SK-N-SH (cell line): Measurements from ENCODE around the gene GRIN2C. TPM values are rescaled to one million over a fixed set of nuclear protein-coding genes. Genes with fewer than 3 reads are reported as not detected.

Experiments used
- CTCF ChIA-PET: fragments of 300-600, 350-600 bp; formaldehyde crosslinking; extraction: SDS; loops from one replicate; lab custom pipeline; 2021; lab: Yijun Ruan, JAX
- POLR2A ChIA-PET: fragments of 350-600 bp; sonication (Branson Sonifier 250); formaldehyde crosslinking; extraction: SDS; loops from one replicate; lab custom pipeline; 2020; ENCODE audit warnings: antibody characterized with exemption, inconsistent platforms; lab: Yijun Ruan, JAX
- DNase-seq: peaks from one replicate; pipeline ENCODE4 v3.0.0; 2012
- H2AFZ ChIP-seq: fragments of 200-600 bp; sonication (generic); 2 replicates; pipeline ENCODE4 v1.8.1; 2016; ENCODE audit warnings: antibody characterized with exemption, mild to moderate bottlenecking, low read depth
- H3F3A ChIP-seq: fragments of 200-600 bp; sonication (generic); replicated peaks from 2 replicates; pipeline ENCODE3; 2016; ENCODE audit warnings: antibody characterized with exemption, mild to moderate bottlenecking; ENCODE audit not compliant: insufficient read depth
- H3K27ac ChIP-seq, 2 experiments: fragments of 200-500 bp in 1 of 2; fragments of 200-600 bp in 1 of 2; sonication (Bioruptor generic) in 1 of 2; sonication (generic), shearing (Covaris generic) in 1 of 2; 2 replicates each; pipeline versions ENCODE4 v1.5.1 to v1.6.1; 2014 to 2016; ENCODE audit warnings: low read depth in 2 of 2, inconsistent platforms in 1 of 2, low read length in 1 of 2, mild to moderate bottlenecking in 1 of 2, mixed read lengths in 1 of 2
- H3K27me3 ChIP-seq: fragments of 200-600 bp; sonication (generic), shearing (Covaris generic); 2 replicates; pipeline ENCODE4 v1.6.1; 2016; ENCODE audit warnings: mixed run types; ENCODE audit not compliant: insufficient read depth
- H3K36me3 ChIP-seq, 2 experiments: fragments of 200-500 bp in 1 of 2; fragments of 200-600 bp in 1 of 2; sonication (Bioruptor generic) in 1 of 2; sonication (generic) in 1 of 2; replicated peaks in 1 of 2; 2 replicates each; pipeline versions ENCODE3 to v1.5.1; 2014 to 2016; ENCODE audit warnings: low read length in 1 of 2, mild to moderate bottlenecking in 1 of 2; ENCODE audit not compliant: insufficient read depth in 2 of 2, control insufficient read depth in 1 of 2
- H3K4me1 ChIP-seq, 2 experiments: fragments of 200-500 bp in 1 of 2; fragments of 200-600 bp in 1 of 2; sonication (Bioruptor generic) in 1 of 2; sonication (generic), shearing (Covaris generic) in 1 of 2; 2 replicates each; pipeline versions ENCODE4 v1.5.1 to v1.6.1; 2014 to 2016; ENCODE audit warnings: low read depth in 1 of 2, low read length in 1 of 2, mixed run types in 1 of 2; ENCODE audit not compliant: insufficient read depth in 2 of 2, control insufficient read depth in 1 of 2
- H3K4me2 ChIP-seq: fragments of 200-600 bp; sonication (generic), shearing (Covaris generic); 2 replicates; pipeline ENCODE4 v1.6.1; 2017; ENCODE audit warnings: mixed run types
- H3K4me3 ChIP-seq, 2 experiments: fragments of 200-500 bp in 1 of 2; fragments of 200-600 bp in 1 of 2; sonication (Bioruptor generic) in 1 of 2; sonication (generic), shearing (Covaris generic) in 1 of 2; 2 replicates each; pipeline versions ENCODE4 v1.5.1 to v1.8.1; 2014 to 2016; ENCODE audit warnings: low read depth in 2 of 2, inconsistent platforms in 1 of 2, low read length in 1 of 2, mild to moderate bottlenecking in 1 of 2, mixed read lengths in 1 of 2, moderate library complexity in 1 of 2
- H3K79me2 ChIP-seq: fragments of 200-600 bp; sonication (generic); 2 replicates; pipeline ENCODE4 v1.8.1; 2017; ENCODE audit warnings: mild to moderate bottlenecking; ENCODE audit not compliant: insufficient read depth
- H3K9ac ChIP-seq: fragments of 200-600 bp; sonication (generic); 2 replicates; pipeline ENCODE4 v1.6.1; 2017; ENCODE audit warnings: mixed run types
- H3K9me2 ChIP-seq: fragments of 200-600 bp; sonication (generic); 2 replicates; pipeline ENCODE4 v1.6.1; 2017; ENCODE audit warnings: mixed run types
- H3K9me3 ChIP-seq: fragments of 200-600 bp; sonication (generic); 2 replicates; pipeline ENCODE4 v1.6.1; 2017; ENCODE audit warnings: mixed run types, mild to moderate bottlenecking, moderate library complexity
- H4K20me1 ChIP-seq: fragments of 200-600 bp; sonication (generic); 2 replicates; pipeline ENCODE4 v1.6.1; 2017; ENCODE audit warnings: mild to moderate bottlenecking, mixed run types; ENCODE audit not compliant: insufficient read depth
- CHD2 ChIP-seq: fragments of 150-350 bp; IDR thresholded peaks from 2 replicates; pipeline ENCODE4 v1.6.1; 2018; ENCODE audit warnings: low read length; ENCODE audit not compliant: partially characterized antibody
- CTCF ChIP-seq: fragments of 200-600 bp; sonication (generic); IDR thresholded peaks from 2 replicates; pipeline ENCODE4 v1.6.1; 2017; ENCODE audit warnings: antibody characterized with exemption, mild to moderate bottlenecking, moderate library complexity
- ELF1 ChIP-seq: IDR thresholded peaks from 2 replicates; pipeline ENCODE4 v1.4.0; 2012
- FOXJ3 ChIP-seq: sonication (generic); formaldehyde crosslinking; IDR thresholded peaks from 2 replicates; pipeline ENCODE4 v1.5.1; 2020; ENCODE audit warnings: mild to moderate bottlenecking, missing genetic modification reagents
- FOXM1 ChIP-seq: IDR thresholded peaks from 2 replicates; pipeline ENCODE4 v1.4.0; 2012; ENCODE audit warnings: low read depth, mild to moderate bottlenecking
- GABPA ChIP-seq: IDR thresholded peaks from 2 replicates; pipeline ENCODE4 v1.4.0; 2012; ENCODE audit warnings: low read depth, mild to moderate bottlenecking
- GATA2 ChIP-seq: sonication (generic); formaldehyde crosslinking; IDR thresholded peaks from 2 replicates; pipeline ENCODE4 v1.5.0; 2020; ENCODE audit warnings: mild to moderate bottlenecking, missing genetic modification reagents
- IRF3 ChIP-seq: fragments of 150-350 bp; IDR thresholded peaks from 2 replicates; pipeline ENCODE4 v1.6.1; 2016; ENCODE audit warnings: mild to moderate bottlenecking, low read depth, low read length
- JUND ChIP-seq: IDR thresholded peaks from 2 replicates; pipeline ENCODE4 v1.4.0; 2012
- NFIC ChIP-seq: IDR thresholded peaks from 2 replicates; pipeline ENCODE4 v1.4.0; 2012; ENCODE audit warnings: borderline replicate concordance
- PBX3 ChIP-seq: IDR thresholded peaks from 2 replicates; pipeline ENCODE4; 2012
- RAD21 ChIP-seq: IDR thresholded peaks from 2 replicates; pipeline ENCODE4 v1.6.1; 2012; ENCODE audit warnings: mild to moderate bottlenecking, low read length
- RCOR1 ChIP-seq: fragments of 150-350 bp; IDR thresholded peaks from 2 replicates; pipeline ENCODE4 v1.6.1; 2017; ENCODE audit warnings: antibody characterized with exemption, low read length
- RFX5 ChIP-seq: IDR thresholded peaks from 2 replicates; pipeline ENCODE4 v1.6.1; 2012; ENCODE audit warnings: mild to moderate bottlenecking, improper control_type of control experiment, low read length
- RXRA ChIP-seq: IDR thresholded peaks from 2 replicates; pipeline ENCODE4 v1.4.0; 2012; ENCODE audit warnings: low read depth, mild to moderate bottlenecking, borderline replicate concordance
- SIN3A ChIP-seq: IDR thresholded peaks from 2 replicates; pipeline ENCODE4 v1.6.1; 2012; ENCODE audit warnings: low read depth, mild to moderate bottlenecking, low read length, moderate library complexity, borderline replicate concordance
- SMC3 ChIP-seq: IDR thresholded peaks from 2 replicates; pipeline ENCODE4 v1.6.1; 2012; ENCODE audit warnings: low read depth, low read length, improper control_type of control experiment
- TEAD4 ChIP-seq: IDR thresholded peaks from 2 replicates; pipeline ENCODE4 v1.4.0; 2012; ENCODE audit warnings: mild to moderate bottlenecking, borderline replicate concordance; ENCODE audit not compliant: insufficient read depth
- YY1 ChIP-seq: IDR thresholded peaks from 2 replicates; pipeline ENCODE4 v1.4.0; 2012; ENCODE audit warnings: low read depth, mild to moderate bottlenecking
- ZBTB33 ChIP-seq: IDR thresholded peaks from 2 replicates; pipeline ENCODE4 v1.4.0; 2012; ENCODE audit warnings: low read depth, borderline replicate concordance
- WGBS: methylation state at CpG from one replicate; pipeline ENCODE4 v1.1.6; 2017; ENCODE audit warnings: low lambda C conversion rate; 5-methylcytosine and 5-hydroxymethylcytosine counted together
- polyA plus RNA-seq, 3 experiments: library from polyadenylated mRNA; depleted of rRNA; stranded (reverse); fragments of >200 nt; gene quantifications; 2 replicates each; pipeline ENCODE4 v1.2.3, GENCODE V29; 2012

GRIN2C gene
- polyA plus RNA-seq, 1 of the 3 experiments (the other 2 are of a cell fraction): 0.39 TPM

GRCh38 chr17:74846621-74847020, 13.1 kb downstream of the GRIN2C start:
- CTCF ChIA-PET: interaction anchor here (0.7 to 98.1 kb wide), 6 partner anchors 13 to 958 kb away, joined by 3 to 3869 read pairs (median 5); partner anchors contain the start of genes FDXR, GRIN2C, NAT9 and OTOP2

More at GRCh38 chr17:74846621-74847020, 13.1 kb downstream of the GRIN2C start:
- no peaks in the 10 kb centered on the region for H3K79me2 ChIP-seq
- WGBS: 93% methylated on average over 16 of the region's 16 CpGs
- H3F3A ChIP-seq: no peaks in the 10 kb centered on the region
- H4K20me1 ChIP-seq: no peaks in the 10 kb centered on the region
- H2AFZ ChIP-seq: no peak overlapping the region
- POLR2A ChIA-PET: no interaction called here
- H3K9me3 ChIP-seq: no peaks in the 10 kb centered on the region
- H3K4me1 ChIP-seq: peaks cover 0 to 14% of the 10 kb centered on the region in 2 experiments; a peak in 1 of 4 replicates
- no peaks in the 10 kb centered on the region for H3K9me2 ChIP-seq
- no peak for DNase-seq
- H3K4me3 ChIP-seq: no peak overlapping the region
- TF ChIP-seq CTCF: no peak
- no peak for TF ChIP-seq RAD21
- TF ChIP-seq FOXJ3 (CRISPR knock-in tag): no peak
- no peak for TF ChIP-seq SMC3
- TF ChIP-seq CHD2: no peak
- no peak for TF ChIP-seq ELF1
- TF ChIP-seq YY1: no peak
- TF ChIP-seq GABPA: no peak
- TF ChIP-seq RFX5: no peak
- TF ChIP-seq IRF3: no peak
- TF ChIP-seq SIN3A: no peak
- TF ChIP-seq TEAD4: no peak
- no peak for TF ChIP-seq NFIC
- TF ChIP-seq RCOR1: no peak
- TF ChIP-seq FOXM1: no peak
- no peak for TF ChIP-seq RXRA
- no peak for TF ChIP-seq JUND
- TF ChIP-seq ZBTB33: no peak
- no peak for TF ChIP-seq GATA2 (CRISPR knock-in tag)
- no peak for TF ChIP-seq PBX3
- H3K9ac ChIP-seq: no peak overlapping the region
- H3K27me3 ChIP-seq: peaks cover 15% of the 10 kb centered on the region; the same call in 1 of the 2 replicates
- H3K27ac ChIP-seq: no peak overlapping the region
- H3K36me3 ChIP-seq: no peaks in the 10 kb centered on the region
- no peak overlapping the region for H3K4me2 ChIP-seq
